Fibroblast of the aortic adventitia (primary cell): ENCODE measurements around the gene KCNQ2. TPM values are rescaled to one million over a fixed set of nuclear protein-coding genes. Genes with fewer than 3 reads are reported as not detected.

Source experiments
- DNase-seq: peaks from one replicate; pipeline ENCODE4 v3.0.0-alpha.2; 2010; ENCODE audit warnings: low read depth
- H3K4me3 ChIP-seq: 2 replicates; pipeline ENCODE4 v1.5.1; 2011; ENCODE audit warnings: low read depth, mild to moderate bottlenecking, control low read depth, low read length, moderate library complexity
- total RNA-seq: library from RNA; depleted of rRNA; stranded (reverse); fragments of >200 nt; gene quantifications from 2 replicates; pipeline ENCODE4 v1.2.3, GENCODE V29; 2012; ENCODE audit warnings: low replicate concordance
- TF ChIP-seq, protein P1 (sequence below): IDR thresholded peaks from 2 replicates; pipeline ENCODE4 v1.5.1; 2011; ENCODE audit warnings: mild to moderate bottlenecking, low read length, control low read depth, inconsistent platforms; ENCODE audit not compliant: insufficient read depth

The KCNQ2 gene
- total RNA-seq, 1 donor, result not detected

- no peak for DNase-seq
- H3K4me3 ChIP-seq, result no peak overlapping the region
- TF ChIP-seq, protein P1, sequence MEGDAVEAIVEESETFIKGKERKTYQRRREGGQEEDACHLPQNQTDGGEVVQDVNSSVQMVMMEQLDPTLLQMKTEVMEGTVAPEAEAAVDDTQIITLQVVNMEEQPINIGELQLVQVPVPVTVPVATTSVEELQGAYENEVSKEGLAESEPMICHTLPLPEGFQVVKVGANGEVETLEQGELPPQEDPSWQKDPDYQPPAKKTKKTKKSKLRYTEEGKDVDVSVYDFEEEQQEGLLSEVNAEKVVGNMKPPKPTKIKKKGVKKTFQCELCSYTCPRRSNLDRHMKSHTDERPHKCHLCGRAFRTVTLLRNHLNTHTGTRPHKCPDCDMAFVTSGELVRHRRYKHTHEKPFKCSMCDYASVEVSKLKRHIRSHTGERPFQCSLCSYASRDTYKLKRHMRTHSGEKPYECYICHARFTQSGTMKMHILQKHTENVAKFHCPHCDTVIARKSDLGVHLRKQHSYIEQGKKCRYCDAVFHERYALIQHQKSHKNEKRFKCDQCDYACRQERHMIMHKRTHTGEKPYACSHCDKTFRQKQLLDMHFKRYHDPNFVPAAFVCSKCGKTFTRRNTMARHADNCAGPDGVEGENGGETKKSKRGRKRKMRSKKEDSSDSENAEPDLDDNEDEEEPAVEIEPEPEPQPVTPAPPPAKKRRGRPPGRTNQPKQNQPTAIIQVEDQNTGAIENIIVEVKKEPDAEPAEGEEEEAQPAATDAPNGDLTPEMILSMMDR, result no peak
These were observed 6.1 kb downstream of the KCNQ2 start for GRCh38 chr20:63466250-63466825.

DNA sequence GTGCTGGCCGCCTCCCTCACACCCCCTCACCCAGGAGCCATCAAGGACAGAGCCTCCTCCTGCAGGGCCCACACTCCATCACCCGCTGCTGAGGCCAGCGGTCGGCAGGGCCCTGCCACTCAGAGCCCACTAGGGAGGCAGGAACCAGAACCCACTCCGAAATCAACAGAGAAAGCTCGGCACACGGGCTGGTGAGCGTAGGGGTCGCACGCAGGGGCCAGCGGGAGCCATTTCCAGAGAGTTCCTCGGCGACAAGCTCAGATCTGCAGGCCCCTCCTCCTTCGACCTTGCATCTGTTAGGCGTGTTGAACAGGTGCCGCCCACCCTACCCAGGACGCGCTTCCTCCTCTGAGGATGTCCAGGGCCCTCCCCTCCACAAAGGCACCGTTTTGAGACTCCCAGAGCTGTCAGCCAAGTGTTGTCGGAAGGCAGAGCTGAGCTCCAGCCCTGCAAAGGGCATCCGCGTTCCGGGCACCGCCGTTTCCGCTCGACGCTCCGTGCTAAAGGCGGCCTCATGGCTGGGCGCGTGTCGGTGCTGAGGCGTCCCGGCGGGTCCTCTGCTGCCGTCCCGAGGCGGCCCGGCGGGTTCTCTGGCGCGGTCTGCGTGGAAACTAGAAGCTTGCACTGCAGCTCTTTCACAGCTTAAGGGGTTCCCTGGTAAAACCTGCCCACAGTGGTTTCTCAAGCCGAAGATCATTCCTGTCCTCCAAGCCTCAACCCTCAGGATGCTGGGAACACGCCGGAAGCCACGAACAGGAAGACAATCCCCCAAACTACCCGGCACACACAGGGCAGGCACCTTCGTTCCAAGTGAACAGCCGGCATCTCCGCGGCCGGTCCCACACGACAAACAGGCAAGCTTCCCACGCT is 6.8 kb downstream of the KCNQ2 start:
- H3K4me3 ChIP-seq, result no peak overlapping the region
- no peak for DNase-seq
- TF ChIP-seq, protein P1, result no peak

- H3K4me3 ChIP-seq, result no peak overlapping the region
- TF ChIP-seq, protein P1, result no peak
- DNase-seq, result no peak
These were observed 8.2 kb downstream of the KCNQ2 start for GRCh38 chr20:63464289-63464635.

- DNase-seq, result no peak
- H3K4me3 ChIP-seq, result no peak overlapping the region
- TF ChIP-seq, protein P1, result no peak
These were observed 8.8 kb downstream of the KCNQ2 start for GRCh38 chr20:63463400-63464288.

GRCh38 chr20:63462244-63462643 is 10.2 kb downstream of the KCNQ2 start:
- H3K4me3 ChIP-seq, result no peak overlapping the region
- TF ChIP-seq, protein P1, result no peak
- DNase-seq, result no peak

- H3K4me3 ChIP-seq, result no peak overlapping the region
- TF ChIP-seq, protein P1, result no peak
- no peak for DNase-seq
These were observed 11.2 kb downstream of the KCNQ2 start for GRCh38 chr20:63461104-63461763.
